Endometrial microvascular endothelial cells (primary cell): ENCODE measurements around the gene SERHL2. TPM values are rescaled to one million over a fixed set of nuclear protein-coding genes. Genes with fewer than 3 reads are reported as not detected.
"Not testable (repeated sequence)": the region's sequence is repeated elsewhere in the genome, so short reads cannot be mapped to it uniquely, and the experiment has no call there.

ENCODE experiments used
- in situ Hi-C: cut with HindIII; loops from 2 replicates; pipeline ENCODE4 v1.10.0; 2017; ENCODE audit warnings: low sequenced_read_pairs, low pct_unique_long_range_greater_than_20kb; ENCODE audit errors: inconsistent ontology term
- total RNA-seq: library from RNA; depleted of rRNA; stranded (reverse); fragments of >200 nt; gene quantifications from one replicate; pipeline ENCODE4 v1.2.3, GENCODE V29; 2015; ENCODE audit errors: inconsistent ontology term

Gene SERHL2
- total RNA-seq, 1 donor from 2014 or later, result 0.74 TPM

DNA sequence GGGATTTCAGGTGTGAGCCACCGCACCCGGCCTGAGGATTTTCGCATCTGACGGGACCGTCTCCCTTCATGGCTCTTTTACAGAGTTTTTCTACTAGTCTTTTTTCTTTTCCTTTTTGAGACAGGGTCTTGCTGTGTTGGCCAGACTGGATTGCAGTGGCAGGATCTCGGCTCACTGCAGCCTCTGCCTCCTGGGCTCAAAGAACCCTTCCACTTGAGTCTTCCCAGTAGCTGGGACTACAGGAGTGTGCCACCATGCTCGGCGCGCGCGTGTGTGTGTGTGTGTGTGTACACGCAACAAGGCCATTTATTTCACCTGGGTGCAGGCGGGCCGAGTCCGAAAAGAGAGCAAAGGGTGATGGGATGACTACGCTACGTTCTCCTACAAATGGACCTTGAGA lies 10.9 kb downstream of the SERHL2 start:
- in situ Hi-C loops, result no loop called here

DNA sequence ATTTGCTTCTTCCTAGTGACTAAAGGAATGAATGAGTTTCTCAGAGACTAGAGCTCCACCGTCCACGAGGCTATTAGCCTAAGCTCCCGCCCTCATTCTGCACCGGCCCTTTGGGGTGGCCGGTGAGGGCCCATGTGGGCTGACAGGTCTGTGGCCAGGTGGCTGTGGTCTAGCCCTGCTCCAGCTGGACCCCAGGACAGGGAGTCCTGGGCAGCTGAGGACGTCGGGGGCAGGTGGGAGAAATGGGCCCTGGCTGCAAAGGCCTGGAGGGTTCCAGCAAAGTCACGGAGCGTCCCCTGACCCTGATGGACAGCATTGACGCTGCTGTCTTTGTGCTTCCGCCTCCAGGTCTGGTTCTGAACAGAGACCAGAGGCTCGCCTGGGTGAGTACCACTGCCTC lies 12.2 kb downstream of the SERHL2 start:
- in situ Hi-C loops, result no loop called here

DNA sequence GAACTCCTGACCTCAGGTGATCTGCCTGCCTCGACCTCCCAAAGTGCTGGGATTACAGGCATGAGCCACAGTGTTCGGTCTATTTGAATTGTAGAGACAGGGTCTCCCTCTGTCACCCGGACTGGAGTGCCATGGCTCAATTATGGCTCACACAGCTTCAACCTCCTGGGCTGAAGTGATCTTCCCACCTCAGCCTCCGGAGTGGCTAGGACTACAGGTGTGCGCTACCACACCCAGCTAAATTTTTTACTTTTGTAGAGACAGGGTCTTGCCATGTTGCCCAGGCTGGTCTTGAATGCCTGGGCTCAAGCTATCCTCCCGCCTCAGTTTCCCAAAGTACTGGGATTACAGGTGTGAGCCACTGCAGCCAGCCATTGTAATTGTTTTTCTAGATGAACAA lies 14.2 kb downstream of the SERHL2 start:
- in situ Hi-C loops, result not testable (repeated sequence)

DNA sequence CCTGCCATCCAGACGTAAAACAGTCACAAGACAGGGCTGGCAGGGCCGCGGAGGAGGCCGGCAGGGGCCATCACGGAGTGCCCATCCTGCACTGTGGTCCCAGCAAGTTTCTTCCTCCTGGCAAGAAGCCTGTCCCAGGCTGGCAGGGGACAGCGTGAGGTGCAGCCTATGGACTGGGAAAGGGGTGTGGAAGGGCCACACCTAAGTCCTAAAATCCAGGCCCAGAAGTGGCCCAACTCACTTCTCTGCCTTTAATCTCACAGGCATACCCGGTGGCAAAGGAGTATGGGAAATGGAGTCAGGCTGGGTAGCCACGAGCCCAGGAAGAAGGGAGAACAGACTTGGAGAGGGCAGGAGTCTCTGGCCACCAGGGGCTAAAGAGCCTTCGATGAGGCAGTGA lies 16.8 kb downstream of the SERHL2 start:
- in situ Hi-C loops, result not testable (repeated sequence)

DNA sequence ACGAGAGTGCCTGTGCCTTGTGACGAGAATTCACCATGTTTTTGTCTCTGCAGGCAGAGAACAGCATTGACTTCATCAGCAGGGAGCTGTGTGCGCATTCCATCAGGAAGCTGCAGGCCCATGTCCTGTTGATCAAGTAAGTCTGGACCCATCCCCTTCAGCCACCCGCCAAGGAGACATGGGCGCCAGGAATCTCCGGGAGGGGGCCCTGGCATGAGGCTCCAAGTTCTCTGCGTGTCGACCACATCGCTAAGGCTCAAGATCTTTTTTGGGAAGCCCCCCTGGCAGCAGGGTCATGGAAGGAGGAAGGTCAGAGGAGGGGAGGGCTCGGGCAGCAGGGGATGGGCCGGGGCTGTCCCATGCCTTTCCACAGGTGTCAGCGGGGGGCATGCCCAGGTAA lies 17.3 kb downstream of the SERHL2 start:
- in situ Hi-C loops, result not testable (repeated sequence)

DNA sequence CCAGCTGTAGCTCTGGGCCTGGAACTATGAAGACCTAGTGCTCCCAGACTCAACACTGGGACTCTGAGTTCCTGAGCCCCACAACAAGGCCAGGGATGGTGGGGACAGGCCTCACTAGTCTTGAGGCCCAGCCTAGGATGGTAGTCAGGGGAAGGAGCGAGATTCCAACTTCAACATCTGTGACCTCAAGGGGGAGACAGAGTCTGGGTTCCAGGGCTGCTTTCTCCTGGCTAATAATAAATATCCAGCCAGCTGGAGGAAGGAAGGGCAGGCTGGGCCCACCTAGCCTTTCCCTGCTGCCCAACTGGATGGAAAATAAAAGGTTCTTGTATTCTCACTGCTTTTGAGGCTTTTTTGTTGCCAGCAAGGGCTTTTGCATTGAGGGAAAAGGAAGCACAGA lies 20.3 kb downstream of the SERHL2 start:
- in situ Hi-C loops, result not testable (repeated sequence)

DNA sequence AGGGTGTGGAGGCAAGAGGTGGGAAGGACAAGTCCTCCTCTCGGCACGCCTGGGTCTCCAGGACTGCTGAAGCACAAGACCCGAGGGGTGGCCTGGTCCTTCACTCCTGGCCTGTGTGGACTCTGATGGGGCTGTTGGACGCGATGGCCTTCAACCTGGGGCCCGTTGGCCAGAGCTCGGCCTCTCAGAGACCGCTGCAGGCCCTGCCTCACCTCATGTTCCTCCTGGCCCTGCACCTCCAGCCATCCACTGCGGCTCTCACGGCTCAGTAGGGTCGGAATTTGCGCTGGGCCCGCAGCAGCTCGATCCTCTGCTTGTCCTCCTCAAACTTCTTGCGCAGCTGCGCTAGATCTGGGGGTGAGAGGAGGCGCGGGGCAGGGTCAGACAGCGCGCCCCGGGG lies 20.7 kb downstream of the SERHL2 start:
- in situ Hi-C loops, result not testable (repeated sequence)

DNA sequence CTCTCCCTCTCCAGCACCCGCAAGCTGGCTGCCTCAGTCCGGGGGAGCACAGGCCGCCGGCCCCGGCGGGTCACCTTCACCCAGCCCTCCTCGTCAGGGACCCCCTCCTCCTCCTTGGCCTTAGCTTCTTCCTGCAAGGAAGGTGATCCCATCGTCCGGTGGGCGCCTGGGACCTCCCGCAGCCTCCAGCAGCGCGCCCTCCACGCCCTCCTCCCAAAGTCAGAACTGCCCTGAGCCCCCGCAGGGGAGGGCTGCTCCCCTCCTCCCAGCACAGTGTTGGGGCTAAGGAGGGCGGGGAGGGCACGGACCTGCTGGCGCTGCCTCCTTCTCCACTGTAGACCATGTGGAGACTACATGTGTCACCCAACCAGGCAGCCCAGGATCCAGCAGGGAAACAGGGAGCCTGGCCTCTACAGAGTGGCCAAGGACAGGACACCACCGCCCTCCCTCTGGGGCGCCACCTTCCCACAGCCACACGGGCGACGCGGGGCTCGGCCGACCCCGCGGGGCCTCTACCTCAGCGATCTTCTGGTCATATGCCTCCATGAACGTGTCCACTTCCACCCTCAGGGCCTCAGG lies 22.3 kb downstream of the SERHL2 start:
- in situ Hi-C loops, result not testable (repeated sequence)

DNA sequence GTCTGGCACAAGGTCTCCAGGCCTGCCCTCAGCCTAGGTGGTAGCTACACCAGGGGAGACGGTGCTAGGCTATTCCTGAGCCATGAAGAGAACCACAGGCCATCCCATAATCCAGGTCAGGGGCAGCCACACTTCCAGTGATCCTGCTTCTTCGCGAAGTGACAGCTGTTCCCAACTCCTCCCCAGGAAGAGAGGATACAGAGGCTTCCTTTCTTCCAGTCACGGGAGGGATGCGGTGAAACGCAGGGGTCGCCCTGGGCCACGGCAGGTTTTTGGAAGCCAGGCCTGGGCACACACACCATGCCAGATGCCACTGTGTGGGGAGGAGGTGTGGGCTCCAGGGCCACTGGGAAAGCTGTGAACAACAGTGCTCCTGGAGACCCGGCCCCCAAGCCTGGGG lies 23.4 kb downstream of the SERHL2 start:
- in situ Hi-C loops, result not testable (repeated sequence)

DNA sequence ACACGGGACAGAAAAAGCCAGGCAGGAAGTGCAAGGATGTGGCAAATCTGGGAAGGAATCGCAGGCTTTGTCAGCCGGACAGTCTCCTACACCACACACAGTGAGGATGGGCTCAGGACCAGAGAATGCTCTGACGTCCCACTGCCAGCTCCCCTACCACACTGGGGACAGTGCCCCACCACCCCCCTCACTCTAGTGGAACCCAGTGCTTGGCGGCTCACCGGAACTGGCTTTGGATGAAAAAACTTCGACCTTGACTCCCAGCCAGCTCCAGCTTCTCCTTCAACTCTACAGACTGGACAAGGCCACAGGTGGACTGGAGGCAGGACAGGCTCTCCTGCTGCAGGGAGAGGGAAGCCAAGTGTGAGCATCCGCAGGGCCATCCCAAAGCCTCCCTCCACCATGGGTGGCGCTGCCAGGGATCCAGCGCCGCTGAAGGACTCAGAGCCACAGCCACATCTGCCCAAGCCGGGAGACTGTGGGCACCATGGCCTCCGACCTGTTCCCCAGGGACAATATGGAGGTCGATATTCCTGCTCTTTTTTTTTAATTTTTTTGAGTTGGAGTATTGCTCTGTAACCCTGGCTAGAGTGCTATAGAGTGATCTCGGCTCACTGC lies 24.0 kb downstream of the SERHL2 start:
- in situ Hi-C loops, result no loop called here

DNA sequence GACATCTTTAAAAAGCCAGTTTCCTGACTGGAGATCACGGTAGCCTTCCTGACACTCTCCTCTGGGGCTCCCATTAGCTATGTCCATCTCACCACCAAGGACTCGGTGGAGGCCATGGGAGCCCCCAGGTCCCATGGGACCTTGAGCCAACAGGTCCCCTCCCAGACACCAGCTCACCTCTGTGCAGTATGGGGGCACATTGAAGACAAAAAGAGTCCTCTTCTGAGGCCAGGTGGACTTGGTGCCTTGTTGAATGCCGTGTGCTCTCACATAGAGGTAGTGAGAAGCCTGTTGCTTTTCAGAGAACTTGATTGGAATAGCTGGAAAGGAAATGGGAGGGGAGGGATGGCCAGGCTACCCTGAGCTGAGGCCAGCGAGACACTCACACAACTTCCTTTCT lies 26.3 kb downstream of the SERHL2 start:
- in situ Hi-C loops, result not testable (repeated sequence)

DNA sequence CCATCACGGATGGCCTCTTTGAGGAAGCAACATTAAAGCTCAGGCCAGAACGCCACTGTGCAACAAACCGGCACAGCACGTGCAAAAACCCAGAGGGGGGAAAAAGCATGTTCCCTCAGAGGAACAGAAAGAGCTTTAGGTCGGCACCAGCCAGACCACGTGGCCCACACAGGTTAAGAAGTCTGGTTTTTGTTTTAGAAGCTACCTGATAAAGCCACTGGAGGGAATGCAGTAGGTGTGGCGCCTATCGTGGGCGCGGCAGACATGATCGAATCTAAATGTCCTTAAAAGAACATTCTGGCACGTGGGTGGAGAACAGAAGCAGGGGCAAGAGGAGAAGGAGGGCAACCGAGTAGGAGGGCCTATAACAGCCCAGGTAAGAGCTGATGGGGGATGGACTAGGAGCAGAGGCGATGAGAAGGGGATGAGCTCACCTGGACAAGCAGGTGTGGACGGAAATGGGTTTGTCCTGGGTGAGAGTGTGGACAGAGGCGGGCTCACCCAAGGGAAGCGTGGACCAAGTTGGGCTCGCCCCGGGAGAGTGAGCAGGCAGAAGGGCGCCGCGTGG lies 27.5 kb downstream of the SERHL2 start:
- in situ Hi-C loops, result not testable (repeated sequence)

DNA sequence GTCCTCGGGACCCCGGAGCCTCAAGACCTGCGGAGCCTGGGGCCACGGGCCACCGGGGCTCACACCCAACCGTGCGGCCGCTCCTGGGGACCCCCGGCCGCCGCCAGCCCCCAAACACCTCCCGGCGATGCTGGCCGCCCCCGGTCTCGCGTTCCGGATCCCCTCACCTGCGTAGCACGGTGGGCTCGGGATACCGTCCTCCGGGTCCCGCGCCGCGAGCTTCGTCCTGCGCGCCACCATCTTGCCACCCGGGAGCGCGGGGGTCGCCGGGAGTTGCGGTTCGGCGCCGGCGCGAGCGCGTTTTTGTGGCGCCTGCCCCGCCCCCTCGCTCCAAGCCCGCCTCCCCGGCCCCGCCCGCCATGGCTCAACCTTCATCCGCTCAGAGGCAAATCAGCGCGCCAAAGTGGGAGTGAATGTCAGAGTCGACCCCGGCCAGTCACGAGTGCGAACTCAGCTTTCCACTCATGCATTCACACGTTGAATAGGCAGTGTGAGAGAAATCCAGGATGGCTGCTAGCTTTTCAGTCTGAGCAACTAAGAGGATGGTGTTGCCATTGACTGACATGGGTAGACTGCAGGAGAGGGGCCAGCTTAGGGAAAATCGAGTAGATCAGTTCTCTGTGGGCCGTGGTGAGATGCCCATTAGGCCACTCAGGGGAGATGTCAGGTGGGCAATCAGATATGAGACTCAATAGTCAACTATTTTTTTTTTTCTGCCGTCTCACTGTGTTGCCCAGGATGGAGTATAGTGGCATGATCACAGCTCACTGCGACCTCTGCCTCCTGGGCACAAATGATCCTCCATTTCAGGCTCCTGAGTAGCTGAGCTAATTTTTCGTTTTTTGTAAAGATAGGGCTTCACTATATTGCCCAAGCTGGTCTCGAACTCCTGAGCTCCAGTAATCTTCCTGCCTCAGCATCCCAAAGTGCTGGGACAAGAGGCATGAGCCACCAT lies 28.3 kb downstream of the SERHL2 start:
- in situ Hi-C loops, result no loop called here

DNA sequence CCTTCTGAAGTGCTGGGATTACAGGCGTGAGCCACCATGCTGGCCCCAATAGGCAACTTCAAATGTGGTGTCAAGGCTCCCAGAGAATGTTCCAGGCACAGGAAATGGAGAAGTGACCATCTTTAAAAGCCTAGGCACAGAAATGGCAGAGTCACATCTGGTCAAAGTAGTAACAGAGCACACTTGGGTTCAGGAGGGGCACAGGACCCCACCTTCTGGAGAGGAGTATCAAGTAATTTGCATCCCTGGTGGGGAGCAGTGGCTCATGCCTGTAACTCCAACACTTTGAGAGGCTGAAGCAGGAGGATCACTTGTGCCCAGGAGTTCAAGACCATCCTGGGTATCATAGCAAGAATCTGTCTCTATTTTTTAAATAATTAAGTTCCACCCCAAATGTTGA lies 29.2 kb downstream of the SERHL2 start:
- in situ Hi-C loops, result no loop called here

DNA sequence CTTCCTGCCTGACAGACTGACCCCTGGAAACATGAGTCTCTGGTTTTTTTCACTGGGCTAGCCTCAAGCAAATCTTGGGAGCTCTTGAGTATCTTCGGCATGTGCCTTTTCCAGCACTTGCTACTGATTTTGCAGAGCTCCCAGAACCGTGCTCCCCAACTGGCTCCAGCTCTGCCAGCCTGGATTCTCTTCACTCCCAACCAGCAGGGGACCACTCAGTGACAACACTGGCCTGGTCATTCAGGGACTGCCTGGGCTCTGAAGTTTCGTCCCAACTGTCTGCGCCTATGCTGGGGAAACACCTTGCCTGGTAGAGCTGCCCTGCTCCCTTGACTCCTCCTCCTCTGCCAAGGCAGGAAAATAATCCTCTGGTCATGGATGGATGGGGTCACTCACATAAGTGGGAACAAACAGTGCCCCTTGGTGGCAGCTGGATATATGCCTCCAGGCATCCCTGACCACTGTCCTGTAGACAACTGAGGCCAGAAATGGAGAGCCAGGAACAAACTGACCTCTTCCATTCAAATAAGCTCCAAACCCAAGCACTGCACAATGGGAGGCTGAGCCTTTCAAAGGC lies 30.7 kb downstream of the SERHL2 start:
- in situ Hi-C loops, result no loop called here

DNA sequence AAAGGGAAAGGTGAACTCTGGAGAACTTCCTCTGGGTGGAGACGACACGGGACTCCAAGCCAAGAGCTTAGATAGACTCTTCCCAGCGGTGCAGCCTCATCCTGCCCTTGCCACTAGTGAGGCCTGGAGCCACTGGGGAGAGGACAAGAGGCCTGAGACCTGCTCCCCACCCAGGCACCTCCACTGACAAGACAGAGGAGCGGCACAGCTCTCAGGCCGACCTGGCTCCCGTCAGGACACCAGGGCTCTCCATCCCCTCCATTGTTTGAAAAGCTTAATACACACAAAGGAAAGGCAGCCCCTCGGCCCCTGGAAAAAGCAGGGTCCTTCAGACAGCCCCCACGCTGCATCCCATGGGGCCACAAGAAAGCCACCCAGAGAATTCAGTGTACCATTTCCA lies 31.3 kb downstream of the SERHL2 start:
- in situ Hi-C loops, result no loop called here

DNA sequence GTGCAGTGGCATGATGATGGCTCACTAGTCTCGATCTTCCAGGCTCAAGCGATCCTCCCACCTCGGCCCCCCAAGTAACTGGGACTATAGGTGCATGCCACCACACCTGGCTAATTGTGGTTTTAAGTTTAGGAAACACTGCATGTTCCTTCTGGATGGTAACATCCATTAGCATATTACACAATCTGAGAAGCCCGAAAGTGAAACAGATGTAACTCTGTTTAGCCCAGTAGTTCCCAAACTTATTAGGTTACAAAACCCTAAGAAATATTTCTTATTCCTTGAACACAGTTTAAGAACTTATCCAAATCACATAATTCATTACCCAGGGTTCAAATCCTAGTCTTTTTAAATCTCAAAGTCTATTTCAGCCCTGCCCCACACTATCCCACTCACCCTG lies 32.6 kb downstream of the SERHL2 start:
- in situ Hi-C loops, result no loop called here

DNA sequence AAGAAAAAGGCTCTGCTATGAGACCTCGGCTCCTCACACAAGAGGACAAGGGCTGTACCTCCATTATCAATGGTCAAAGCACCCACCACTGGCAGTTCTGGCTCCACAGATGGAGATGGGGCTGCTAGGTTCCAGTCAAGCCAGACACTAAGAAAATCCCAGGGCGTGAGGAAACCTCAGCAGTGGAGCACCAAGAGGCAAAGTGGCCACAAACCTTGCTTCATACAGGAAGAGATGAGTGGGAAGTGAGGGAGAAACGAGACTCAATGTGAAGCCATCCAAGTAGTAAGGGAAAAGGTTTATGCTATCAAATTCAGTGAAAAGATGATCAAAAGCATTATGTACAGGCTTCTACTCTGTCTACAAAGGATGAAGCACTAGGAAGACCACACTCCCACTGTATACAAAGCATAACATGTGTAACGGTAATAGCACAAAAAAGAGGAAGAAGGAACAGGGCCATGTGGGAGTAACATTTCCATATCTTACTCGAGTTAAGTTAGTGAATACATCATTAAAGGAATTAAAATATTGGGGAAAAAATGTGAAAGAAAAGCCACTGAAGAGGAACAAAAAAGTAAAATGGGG lies 33.9 kb downstream of the SERHL2 start:
- in situ Hi-C loops, result no loop called here

DNA sequence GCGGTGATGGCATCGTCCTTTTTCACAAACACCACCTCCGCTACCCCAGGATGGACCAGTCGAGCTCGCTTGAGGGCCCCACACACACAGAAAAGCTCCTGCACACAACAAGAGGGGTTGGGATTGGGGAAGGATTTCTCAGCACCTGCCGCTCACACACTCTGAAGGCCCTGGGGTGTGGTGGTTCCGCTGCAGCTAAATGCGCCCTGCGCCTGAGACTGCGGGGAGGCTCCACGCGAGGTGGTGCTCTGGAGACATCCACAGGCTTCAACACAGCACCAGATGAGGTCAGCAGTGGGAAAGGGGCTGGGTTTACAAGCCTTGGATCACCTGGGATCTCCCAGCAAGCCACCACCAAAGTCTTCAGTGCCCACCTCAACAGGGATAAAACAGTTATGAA lies 38.2 kb downstream of the SERHL2 start:
- in situ Hi-C loops, result no loop called here
